GM10266 (cell line): Measurements from ENCODE around the gene TUT4.

ENCODE experiments used
- DNase-seq: peaks from one replicate; pipeline ENCODE4 v3.0.0; 2012; ENCODE audit errors: extremely low spot score
- CTCF ChIP-seq: IDR thresholded peaks from 2 replicates; pipeline ENCODE4 v1.5.1; 2012; ENCODE audit warnings: mild to moderate bottlenecking, low read depth; ENCODE audit not compliant: control insufficient read depth, insufficient read depth; ENCODE audit errors: missing control alignments

The TUT4 gene

GRCh38 chr1:52424813-52425212 is 128.1 kb downstream of the TUT4 start:
- TF ChIP-seq CTCF: no peak
- no peak for DNase-seq

- no peak for DNase-seq
- no peak for TF ChIP-seq CTCF
Measured at GRCh38 chr1:52424231-52424636, 128.7 kb downstream of the TUT4 start.

- no peak for DNase-seq
- no peak for TF ChIP-seq CTCF
Measured at GRCh38 chr1:52423771-52424170, 129.1 kb downstream of the TUT4 start.

- TF ChIP-seq CTCF: no peak
- DNase-seq: no peak
Measured at GRCh38 chr1:52423055-52423454, 129.8 kb downstream of the TUT4 start.

GRCh38 chr1:52420713-52421112 is 132.2 kb downstream of the TUT4 start:
- no peak for DNase-seq
- no peak for TF ChIP-seq CTCF

GRCh38 chr1:52416811-52417210 is 136.1 kb downstream of the TUT4 start:
- no peak for TF ChIP-seq CTCF
- no peak for DNase-seq

- DNase-seq: no peak
- no peak for TF ChIP-seq CTCF
Measured at GRCh38 chr1:52414942-52415341, 137.9 kb downstream of the TUT4 start.
